Measurements from ENCODE around the gene DAPK2.

Gene DAPK2

DNA sequence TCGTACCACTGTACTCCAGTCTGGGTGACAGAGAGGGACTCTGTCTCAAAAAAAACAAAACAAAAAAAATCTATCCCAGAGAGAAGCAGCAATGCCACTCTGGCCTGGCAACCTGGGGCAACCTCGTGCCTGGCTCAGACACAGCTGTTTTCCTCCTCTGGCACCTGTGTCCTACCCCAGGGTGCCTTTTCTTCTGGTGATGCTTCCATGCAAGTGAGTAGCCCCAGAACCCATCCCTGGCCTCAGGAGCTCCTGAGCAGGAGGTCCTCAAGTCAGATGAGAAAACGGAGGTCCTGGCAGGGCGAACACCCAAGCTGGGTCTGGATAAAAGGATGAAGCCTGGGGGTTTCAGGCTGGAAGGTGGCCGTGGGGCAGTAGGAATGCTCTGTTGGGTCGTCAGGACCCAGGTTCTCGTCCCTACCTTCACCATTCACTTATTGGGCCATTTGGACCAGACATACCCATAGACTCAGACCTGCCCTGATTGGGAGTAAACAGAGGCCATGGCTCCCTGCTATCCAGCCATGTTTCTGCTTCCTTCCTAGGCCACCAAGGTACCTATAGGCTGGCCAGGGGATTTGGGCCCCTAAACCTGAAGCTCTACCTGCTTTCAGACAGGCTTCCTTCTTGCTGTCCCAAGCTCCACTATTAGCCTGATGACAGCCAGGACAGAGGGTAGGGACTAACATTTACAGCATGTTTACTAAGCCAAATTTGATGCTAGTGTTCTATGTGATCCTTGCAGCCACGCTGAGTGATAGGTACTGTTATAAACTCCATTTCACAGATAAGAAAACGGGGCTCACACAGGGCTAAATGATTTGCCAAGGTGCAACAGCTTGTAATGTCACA lies 102.2 kb downstream of the DAPK2 start:
- DNase-seq, result no peak

DNA sequence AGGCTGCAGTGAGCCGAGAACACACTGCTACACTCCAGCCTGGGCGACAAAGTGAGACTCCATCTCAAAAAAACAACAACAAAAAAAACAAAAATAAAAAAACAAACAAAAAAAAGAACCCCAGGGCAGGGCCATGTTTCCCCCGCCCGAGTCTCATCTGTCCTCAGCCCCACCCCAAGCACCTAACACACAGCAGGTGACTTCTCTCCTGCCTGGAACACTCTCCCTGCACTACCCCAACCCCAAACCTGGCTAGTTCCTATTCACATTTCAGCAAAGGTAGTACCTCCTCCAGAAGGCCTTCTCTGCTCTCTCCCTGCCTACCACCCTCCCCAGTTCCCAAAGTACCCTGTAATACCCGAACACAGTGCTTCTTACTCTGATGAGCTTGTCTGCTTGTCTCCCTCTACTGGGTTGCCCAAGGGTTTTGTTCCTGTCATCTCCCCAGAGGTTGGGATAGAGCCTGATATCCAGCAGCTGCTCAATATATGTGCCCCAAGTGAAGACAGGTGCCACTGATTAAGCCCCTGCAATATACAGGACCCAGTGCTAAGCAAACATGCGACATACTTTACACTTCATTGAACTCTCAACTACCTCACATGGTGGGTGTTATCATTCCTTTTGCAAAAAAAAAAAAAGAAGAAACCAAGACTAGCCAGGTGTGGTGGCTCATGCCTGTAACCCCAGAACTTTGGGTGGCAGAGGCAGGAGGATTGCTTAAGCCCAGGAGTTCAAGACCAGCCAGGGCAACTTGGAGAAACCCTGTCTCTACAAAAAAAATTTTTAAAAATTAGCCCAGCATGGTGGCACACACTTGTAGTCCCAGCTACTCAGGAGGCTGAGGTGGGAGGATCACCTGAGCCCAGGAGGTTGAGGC lies 103.6 kb downstream of the DAPK2 start:
- no peak for DNase-seq

DNA sequence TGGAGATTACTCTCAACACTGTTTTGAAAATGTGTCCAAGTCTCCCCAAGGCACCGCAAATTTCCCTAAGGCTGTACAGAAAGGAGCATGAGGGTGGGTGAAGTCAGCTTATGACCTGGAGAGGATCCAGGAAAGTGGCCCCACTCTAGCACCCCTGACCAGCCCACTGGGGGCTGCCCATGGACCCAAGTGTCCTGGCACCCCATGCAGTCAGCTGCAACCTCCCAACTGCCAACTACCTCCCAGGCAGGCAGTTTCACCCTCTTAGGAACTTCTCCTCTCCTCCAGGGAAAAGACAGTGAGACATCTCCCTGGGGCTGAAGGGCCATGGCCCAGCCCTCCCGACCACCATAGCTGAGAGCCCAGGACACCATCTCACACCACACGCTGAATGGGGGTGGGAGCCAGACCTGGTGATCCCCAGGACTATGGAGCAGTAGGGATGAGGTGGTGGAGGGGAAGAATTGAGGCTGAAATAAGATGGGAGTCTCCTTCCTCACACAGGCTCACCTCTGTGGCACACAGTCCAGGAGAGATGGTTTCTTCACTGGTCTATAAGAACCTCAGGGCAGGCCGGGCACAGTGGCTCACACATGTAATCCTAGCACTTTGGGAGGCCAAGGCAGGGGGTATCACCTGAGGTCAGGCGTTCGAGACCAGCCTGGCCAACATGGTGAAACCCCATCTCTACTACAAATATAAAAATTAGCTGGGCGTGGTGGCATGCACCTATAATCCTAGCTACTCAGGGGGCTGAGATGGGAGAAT lies 104.4 kb downstream of the DAPK2 start:
- DNase-seq, result no peak

DNA sequence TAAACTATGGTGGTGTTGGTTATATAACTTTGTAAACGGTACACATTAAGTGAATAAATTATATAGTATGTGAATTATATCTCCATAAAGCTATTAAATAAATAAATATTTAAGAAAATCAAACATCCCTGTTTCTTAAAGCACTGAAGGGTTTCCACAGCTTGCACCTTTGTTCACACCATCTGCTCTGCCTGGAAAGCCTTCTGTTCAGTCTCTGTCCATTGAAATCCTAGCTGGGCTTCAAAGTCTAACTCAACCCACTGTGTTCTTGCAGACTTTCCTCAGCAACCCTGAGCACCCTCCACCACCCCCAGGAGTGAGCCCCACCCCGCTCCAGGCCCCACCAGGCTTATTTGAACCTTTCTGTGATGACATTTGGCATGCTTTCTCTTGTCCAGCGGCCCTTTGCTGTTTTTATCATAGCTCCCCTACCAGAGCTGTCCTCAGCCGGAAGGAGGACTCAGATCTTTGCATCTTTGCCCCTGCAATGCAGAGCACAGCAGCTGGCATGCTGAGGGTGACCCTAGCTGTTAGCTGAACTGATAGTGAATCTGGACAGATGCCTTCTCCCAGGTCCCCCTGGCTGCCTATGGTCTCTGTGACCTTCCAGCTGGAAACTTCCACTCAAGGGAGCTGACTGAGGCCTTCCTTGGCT lies 105.2 kb downstream of the DAPK2 start:
- no peak for DNase-seq

DNA sequence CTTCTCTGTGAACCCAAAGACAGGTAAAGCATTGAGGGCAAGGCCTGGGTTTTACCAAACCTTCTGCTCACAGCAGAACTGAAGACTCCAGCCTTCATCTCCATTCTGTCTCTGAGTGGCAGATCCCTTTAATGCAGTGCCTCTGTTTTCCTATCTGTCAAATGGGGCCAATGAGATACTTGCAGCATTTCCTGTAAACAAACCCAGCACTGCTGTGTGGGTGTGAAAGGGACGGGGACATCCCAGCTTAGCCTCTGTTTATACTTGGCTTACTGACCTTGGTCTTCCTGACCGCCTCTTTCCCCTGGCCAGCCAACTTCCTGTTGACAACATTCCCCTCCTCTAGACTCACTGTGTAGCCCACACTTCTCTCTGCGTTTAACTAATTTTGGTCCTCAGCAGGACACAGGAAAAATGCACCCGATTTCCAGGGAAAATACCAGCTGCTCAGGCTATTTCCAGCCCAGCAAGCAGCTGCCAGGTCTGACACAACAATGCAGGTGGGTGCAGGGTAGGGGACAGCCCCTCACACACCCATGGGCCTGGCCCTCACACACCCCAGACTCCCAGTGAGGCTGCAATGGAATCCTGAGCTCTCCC lies 106.7 kb downstream of the DAPK2 start:
- DNase-seq, result no peak

DNA sequence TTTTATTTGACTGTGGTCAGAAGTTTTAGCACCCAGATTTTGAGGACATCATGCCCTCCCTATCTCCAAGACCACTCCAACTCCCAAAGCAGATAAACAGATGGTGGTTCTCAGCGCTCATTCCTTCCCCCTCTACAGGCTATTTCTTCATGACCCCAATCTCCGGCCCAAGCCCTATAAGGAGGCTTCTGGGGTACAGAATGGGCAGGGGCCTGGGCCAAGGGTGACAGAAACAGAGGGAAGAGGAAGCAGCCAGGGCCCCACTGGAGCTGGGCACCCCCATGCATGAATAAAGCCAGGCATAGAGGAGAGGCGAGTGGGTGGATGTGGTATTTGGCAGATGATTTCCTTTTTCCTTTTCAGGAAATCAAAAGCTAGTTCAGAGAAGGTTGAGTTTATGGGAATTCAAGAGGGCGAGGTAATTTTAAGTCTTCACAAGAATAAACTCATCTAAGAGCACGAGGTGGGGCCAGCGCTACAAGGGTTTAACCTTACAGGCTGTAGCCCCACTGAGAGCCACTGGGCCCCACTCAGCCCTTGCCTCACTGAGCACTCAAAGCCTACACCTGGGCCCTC lies 107.7 kb downstream of the DAPK2 start:
- no peak for DNase-seq

DNA sequence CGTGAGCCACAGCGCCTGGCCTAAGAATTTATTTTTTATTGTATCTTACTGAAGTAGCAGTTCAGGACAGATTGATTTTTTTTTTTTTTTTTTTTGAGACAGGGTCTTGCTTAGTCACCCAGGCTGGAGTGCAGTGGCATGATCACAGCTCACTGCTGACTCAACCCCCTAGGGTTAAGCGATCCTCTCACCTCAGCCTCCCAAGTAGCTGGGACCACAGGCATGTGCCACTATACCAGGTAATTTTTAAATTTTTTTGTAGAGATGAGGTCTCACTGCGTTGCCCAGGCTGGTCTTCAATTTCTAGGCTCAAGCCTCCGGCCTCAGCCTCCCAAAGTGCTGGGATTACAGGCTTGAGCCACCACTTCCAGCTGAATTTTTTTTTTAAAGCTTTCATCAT lies 112.8 kb downstream of the DAPK2 start:
- no peak for DNase-seq

DNA sequence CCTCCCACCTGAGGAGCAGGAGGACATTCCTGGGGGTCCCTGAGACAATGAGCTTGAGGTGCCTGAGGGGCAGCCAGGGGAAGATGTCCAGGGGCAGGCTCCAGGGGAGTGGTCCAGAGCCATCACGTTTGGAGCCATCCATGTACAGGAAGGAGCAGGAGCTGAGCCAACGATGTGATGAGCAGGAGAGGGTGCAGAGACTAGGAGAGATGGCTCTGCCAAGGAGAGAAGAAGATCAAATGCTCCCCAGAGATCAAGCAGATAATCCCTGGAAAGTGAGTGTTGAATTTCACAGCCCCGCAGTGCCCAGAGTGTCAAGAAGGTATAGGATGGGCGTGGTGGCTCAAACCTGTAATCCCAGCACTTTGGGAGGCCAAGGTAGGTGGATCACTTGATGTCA lies 114.7 kb downstream of the DAPK2 start:
- DNase-seq, result no peak

DNA sequence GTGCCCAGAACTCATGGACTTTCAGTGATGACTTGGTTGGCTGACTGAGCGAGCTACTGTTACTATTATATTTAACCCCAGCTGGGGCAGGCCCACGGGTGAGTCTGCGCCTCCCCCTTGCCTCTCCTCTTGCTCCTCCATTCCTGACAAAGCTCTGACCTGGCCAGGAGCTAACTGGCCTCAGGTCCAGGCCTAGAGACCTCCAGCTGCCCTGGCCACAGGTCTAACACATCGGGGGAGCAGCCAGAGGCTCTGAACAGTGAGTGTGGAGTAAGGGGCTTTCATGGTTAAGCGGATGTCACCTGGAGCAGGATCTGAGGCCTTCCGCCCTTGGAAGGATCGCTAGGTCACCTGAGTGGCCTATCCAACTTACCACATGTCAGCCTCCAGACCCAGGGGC lies 116.3 kb downstream of the DAPK2 start:
- no peak for DNase-seq

DNA sequence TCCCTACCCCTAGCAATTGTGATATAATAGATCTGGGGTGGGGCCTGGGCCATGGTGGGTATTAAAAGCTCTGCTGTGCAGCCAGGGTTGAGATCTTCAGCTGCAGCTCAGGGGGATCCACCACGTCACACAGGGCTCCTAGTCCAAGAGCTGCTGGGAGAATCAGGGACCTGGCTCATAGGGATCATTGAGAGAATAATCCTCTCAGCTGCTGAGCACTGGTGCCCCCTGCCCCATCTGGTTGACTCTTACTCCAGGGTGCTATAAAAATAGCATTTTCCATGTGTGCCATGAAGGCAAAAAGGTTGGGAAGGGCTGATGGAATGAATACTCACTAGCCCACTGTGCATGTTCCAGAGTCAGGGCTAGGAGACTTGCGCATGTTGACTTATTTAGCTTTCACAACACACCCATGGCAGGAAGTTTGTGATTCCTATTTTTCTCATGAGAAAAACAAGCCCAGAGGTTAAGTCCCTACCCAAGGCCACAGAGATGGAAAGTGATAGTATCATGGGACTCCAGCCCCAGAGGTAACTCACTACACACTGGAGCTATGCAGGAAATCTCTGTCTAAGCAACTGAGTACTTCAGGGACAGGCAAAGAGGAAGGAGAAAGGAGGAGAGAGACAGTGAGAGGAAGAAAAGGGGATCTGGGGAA lies 118.0 kb downstream of the DAPK2 start:
- DNase-seq, result no peak

DNA sequence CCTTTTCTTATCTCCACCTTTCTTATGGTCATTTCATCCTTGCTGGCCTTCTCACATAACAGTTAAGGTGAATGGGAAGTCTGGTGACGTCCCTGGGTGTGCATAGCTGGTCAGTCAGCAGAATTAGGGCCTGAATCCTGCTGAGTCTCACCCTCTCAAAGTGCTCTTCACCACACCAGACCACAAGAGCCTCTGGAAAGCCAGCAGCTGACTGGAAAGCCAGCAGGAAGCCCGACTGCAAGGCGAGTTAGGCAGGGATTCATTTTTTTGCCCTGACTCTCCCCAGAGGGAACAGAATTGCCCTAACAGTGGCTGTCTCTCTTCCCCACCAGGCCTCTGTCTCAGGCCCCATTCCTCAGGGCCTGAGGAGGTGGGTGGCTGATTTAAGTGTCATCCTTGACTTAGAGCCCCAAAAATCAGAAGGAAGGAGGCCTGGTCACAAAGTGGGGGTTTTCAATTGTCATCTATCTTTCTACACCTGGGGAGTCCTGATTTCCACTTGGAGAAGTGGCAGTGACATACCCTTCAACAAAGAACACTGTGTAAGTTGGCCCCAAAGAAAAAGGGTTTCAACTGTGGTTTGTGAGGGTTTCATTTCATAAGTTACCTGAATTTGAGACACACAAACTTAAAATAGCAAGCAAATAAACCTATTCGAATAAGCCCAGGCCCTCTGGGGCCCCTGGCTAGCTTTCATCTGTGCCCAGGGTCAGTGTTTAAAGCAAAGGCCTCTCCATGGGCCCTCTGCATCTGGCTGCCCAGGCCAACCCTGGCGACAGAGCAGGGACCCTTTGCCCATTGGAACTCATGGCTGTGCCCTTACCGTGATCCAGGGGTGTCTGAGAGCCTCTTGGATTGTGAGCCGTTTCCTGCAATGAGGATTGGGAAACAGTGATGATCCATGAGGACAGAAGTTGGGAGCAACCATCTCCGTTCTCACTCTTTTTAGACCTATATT lies 122.0 kb downstream of the DAPK2 start:
- no peak for DNase-seq

DNA sequence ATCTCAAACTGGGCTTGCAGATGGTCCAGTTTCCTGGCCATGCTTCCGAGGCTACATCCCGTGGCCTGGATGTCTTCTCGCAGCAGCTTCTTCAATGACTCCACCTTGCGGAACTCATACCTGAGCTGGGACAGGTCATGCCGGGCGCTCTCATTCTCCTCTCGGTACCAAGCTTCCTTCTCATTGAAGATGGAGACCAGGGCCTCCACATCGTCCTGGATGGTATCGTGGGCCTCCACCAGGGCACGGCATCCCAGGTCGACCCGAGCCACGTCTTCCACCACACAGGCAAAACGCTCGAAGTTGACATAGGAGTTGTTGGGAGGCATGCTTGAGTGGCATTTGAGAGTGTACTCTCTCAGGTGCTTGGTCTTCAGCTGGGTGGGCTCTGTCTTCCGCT lies 123.4 kb downstream of the DAPK2 start:
- DNase-seq, result no peak

DNA sequence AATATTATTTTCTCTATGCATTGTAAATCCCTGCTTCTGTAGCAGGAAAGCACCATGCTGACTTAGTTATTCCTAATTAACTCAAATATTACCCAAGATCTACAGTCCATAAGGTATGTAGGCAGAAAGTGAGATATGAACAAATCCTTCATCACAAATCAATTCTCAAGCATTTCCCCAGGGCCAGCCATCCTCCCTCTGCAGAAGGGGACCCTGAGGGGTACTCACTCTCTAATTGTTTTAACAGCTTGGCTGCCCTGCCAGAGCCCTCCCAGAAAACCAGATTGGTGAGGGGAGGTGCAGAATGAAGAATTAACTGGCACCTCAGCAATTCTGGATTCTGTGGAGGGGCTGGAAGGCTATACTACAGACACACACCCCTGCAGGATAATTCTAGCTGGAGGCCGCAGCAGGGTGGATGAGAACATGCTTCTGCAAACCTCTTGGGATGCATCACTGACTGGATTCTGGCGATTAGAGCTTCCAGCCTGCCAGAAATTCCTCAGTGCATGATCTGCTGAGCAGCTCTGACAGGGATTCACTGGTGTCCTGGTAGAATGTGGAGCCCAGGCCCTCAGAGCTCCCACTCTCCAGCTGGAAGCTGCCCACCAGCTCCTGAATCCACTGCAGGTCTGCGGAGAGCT lies 123.9 kb downstream of the DAPK2 start:
- no peak for DNase-seq

DNA sequence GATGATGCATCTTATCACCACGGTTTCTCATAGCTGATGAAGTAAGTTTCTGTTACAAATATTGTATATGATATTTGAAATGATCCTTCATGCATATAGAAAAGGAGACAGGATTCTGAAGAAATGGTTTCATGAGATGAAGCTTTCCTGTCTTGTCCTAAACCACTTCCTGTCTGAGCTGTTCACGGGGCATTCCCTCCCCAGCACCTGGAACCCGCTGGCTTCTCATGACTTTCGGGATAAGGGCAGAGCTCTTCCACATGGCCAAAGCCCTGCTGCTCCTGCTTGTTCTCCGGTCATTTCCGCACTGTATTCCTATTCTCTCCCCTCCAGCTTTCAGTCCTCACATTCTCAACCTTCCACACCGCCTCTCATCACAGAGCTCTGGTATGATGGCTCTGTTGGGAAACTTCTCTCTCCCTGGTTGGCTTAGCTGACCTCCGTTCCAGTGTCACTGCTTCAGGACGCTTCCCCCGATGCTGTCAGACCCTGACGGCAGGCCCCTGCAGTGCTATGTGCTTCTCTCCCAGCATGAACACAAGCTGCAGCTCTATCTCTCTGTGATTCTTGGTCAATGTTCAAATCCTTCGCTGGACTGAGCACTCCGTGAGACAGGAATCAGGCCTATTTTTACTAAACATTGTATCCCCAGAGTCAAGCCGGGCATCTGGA lies 125.6 kb downstream of the DAPK2 start:
- no peak for DNase-seq

DNA sequence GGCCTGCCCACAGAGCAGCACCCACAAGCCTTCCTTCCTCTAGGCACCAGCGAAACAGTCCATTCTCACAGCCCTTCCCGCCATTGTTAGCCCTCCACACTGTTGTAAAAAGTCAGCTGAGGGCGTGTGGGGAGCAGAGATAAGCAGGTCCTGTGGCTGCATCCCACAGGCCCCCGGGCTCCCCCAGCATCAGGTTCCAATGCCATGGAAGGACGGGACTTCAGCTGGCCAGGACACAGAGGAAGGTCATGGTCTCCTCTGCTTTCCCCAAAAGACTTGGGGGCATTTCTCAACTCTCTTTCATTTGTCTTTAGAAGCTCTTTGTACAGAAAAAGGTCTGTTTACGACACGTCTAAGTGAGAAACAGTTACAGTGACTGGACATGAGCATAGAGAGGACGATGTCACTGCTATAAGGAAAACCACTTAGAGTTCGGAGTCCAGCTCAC lies 127.4 kb downstream of the DAPK2 start:
- no peak for DNase-seq

DNA sequence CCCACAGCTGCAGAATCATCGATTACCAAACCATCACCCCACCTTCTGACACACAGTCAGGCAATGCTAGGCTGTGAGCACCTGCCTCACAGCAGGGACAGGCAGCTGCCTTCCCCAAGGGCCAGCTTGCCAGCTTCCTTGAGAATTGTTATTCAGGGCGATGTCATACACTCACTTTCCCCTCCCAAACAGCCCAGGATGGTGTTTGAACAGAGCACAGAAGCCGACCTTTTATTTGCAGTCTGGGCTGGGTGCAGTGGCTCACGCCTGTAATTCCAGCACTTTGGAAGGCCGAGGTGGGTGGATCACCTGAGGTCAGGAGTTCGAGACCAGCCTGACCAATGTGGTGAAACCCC lies 128.0 kb downstream of the DAPK2 start:
- no peak for DNase-seq

DNA sequence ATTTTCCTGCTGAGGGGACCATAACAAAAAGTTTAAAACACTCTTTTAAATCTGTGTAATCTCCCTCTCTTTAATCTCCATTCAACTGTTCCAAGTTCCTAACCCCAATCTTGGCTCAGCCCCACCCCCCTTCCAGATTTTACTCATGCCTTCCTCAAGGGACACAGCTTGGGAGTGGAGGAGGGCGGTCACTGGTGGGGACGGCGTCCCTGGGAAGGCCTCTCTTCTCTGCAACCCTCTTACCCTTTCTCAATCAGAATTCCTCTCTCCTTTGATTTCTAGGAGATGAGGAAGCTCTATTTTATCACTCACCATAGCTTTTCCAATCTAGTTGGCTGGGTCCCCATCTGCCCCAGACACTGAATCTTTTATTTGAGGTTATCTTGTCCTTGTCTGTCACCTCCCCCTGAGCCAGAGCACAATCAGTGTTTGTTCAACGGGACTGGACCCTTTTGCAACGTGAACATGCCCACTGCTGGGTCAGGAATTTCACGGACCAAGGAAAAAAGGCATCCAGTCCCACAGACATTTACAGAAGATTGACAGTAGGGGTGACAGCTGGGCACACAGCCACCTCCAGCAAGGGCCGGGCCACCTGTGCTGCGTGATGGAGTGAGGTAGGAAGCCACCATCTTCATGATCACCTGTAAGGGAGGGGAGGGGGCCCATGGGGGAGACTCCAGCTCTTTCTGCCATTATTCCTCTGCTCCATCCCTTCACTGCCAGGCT lies 128.5 kb downstream of the DAPK2 start:
- no peak for DNase-seq

All from hypothalamus (tissue), 51 donors.